RWPE1 (cell line): ENCODE results near the gene UCP1.

Experiments
- CTCF ChIA-PET: fragments of 350-600 bp; sonication (Branson Sonifier 250); formaldehyde crosslinking; extraction: SDS; loops from one replicate; lab custom pipeline; 2021; lab: Yijun Ruan, JAX
- POLR2A ChIA-PET: fragments of 400-600 bp; formaldehyde crosslinking; extraction: SDS; loops from one replicate; lab custom pipeline; 2020; ENCODE audit warnings: antibody characterized with exemption; ENCODE audit not compliant: low non-redundant PET; lab: Yijun Ruan, JAX
- DNase-seq: peaks from one replicate; pipeline ENCODE4 v3.0.0; 2012; ENCODE audit warnings: low spot score
- H3K27ac ChIP-seq: fragments of 450-650 bp; 2 replicates; pipeline ENCODE4 v1.5.1; 2017
- CTCF ChIP-seq: fragments of 450-650 bp; conservative IDR thresholded peaks from 2 replicates; pipeline ENCODE4 v1.5.1; 2017; ENCODE audit warnings: low read depth, mild to moderate bottlenecking

UCP1 gene, protein sequence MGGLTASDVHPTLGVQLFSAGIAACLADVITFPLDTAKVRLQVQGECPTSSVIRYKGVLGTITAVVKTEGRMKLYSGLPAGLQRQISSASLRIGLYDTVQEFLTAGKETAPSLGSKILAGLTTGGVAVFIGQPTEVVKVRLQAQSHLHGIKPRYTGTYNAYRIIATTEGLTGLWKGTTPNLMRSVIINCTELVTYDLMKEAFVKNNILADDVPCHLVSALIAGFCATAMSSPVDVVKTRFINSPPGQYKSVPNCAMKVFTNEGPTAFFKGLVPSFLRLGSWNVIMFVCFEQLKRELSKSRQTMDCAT

GRCh38 chr4:140568507-140569306, at the start of gene UCP1:
UCP1 (minus strand) TSS chr4:140568961; CDS start chr4:140568729, 232 bp downstream.
- no peak for TF ChIP-seq CTCF
- no peak for DNase-seq
- no peak within 1 kb of the TSS for H3K27ac ChIP-seq
- ChIA-PET POLR2A (no interaction called here), CTCF (no interaction called here)

DNA sequence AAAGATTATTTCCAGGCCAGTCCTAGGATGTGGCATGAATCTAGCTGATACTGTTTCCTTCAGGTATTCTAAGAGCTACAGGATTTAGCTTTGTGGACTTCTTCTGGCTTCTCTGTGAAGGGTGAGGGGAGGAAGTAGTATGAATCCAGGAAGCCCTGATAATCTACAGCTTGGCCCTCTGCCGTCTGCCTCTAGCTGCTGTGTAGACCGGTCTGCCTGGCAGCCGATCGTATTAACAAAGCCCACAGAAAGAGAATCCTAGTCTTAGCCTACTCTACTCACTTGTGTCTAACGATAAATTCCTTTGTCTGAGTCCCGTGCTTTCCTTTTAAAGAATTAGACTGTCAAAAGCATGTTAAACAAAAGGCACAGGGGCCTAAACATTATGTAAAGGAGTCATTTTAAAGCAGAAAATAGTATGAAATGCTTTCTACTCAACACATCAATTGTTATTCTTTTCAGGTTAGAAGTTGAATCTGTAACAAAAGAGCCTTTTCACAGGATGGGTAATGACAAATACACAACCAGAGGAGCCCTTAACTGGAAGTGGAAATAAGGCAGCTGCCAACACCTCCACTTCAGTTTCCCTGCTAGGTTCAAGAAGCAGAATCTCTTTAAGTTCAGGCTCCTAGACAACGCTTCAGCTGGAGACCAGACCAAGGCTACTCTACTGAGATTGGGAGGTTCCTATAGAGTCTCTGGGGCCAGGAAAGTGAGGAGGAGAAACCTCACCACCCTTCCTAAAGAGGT, 48.9 kb upstream of the UCP1 start:
- TF ChIP-seq CTCF, result no peak
- no peak for DNase-seq
- no peak overlapping the region for H3K27ac ChIP-seq
- POLR2A ChIA-PET, result no interaction called here
- CTCF ChIA-PET, result no interaction called here

- CTCF ChIA-PET, result no interaction called here
- no peak for TF ChIP-seq CTCF
- POLR2A ChIA-PET, result no interaction called here
- H3K27ac ChIP-seq, result no peak overlapping the region
- no peak for DNase-seq
Measured at GRCh38 chr4:140615451-140615850, 46.7 kb upstream of the UCP1 start.

- no peak overlapping the region for H3K27ac ChIP-seq
- DNase-seq, result no peak
- CTCF ChIA-PET, result no interaction called here
Measured at GRCh38 chr4:140612357-140612756, 43.6 kb upstream of the UCP1 start.

DNA sequence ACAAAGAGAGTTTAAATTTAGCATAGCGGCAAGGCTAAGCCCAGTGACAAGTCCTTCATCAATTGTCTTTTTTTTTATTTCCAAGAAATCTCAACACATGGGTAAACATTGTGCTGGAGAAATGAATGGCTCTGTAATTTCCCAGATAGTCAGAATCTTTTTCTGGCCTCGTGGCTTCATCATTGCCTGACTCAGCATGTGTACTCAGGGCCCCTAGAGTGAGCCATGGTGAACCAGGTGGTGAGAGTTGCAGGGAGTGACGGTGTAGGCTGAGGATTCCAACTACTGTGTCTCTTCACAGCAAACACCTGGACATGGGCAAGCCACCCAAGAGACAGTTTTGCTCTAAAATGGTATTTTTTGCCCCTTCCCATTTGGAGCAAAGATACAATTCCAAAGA, 43.1 kb upstream of the UCP1 start:
- H3K27ac ChIP-seq, result no peak overlapping the region
- POLR2A ChIA-PET, result no interaction called here
- no peak for DNase-seq
- CTCF ChIA-PET, result no interaction called here
- TF ChIP-seq CTCF, result no peak

More at GRCh38 chr4:140612357-140612756, 43.6 kb upstream of the UCP1 start:
- POLR2A ChIA-PET, result no interaction called here
- TF ChIP-seq CTCF, result no peak
